Measurements from ENCODE around the gene SOX6. TPM values are rescaled to one million over a fixed set of nuclear protein-coding genes. Genes with fewer than 3 reads are reported as not detected.

SOX6 gene
- polyA plus RNA-seq, 1 donor (not counting 4 experiments of a cell fraction or from before 2014, with no cell fraction given) = 6.0 TPM

DNA sequence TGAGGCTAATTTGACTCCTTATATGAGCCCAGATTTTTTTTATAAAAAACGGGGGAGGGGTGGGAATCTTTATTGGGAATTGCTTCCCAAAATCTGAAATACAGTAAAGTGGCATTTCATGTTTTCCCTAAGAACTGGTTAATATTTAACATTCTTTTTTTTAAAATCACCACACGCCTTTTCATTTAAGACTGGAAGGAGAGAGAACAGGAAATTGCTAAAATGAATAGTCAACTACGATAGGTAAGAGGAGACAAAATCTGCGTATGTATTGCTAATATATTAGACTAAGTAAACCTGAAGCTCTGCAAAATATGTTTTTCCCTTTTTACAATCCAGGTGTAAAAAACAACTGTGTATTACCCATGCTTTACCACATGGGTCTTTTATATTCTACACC is 57.0 kb downstream of the SOX6 start:
- Histone ChIP-seq H3K27me3 (ENCODE audit: control insufficient read depth, extremely low read depth, insufficient read depth, low read length) (no peaks in the 10 kb centered on the region), H3K4me2 (ENCODE audit: control insufficient read depth, extremely low read depth, insufficient read depth, low read depth, low read length) (no peak overlapping the region), H2AFZ (ENCODE audit: control insufficient read depth, low read length) (no peak overlapping the region), H3K9me1 (ENCODE audit: control insufficient read depth, extremely low read depth, insufficient read depth, low read length) (no peaks in the 10 kb centered on the region), H4K20me1 (ENCODE audit: control insufficient read depth, extremely low read depth, insufficient read depth, low read length) (no peaks in the 10 kb centered on the region), H3K9ac (ENCODE audit: control insufficient read depth, extremely low read depth, insufficient read depth, low read length) (no peak overlapping the region), H3K4me3 (ENCODE audit: control insufficient read depth in 2 of 3, extremely low read depth in 1 of 3, insufficient read depth in 2 of 3, low read depth in 1 of 3, low read length in 3 of 3) (no peak overlapping the region), H3K27ac (ENCODE audit: control insufficient read depth, insufficient read depth, low read length) (no peak overlapping the region), H3K79me2 (ENCODE audit: control insufficient read depth, insufficient read depth, low read length) (no peaks in the 10 kb centered on the region), H3K4me1 (ENCODE audit: control insufficient read depth, extremely low read depth, insufficient read depth, low read length) (peaks cover 4% of the 10 kb centered on the region), H3K36me3 (ENCODE audit: control insufficient read depth in 2 of 2, extremely low read depth in 1 of 2, insufficient read depth in 2 of 2, low read length in 2 of 2) (no peaks in the 10 kb centered on the region), H3K9me3 (ENCODE audit: control insufficient read depth, low read depth, low read length) (no peaks in the 10 kb centered on the region)
- TF ChIP-seq EZH2 (IDR thresholded peaks at IDR 0.05; ENCODE audit: low read length) = no peak
- TF ChIP-seq, protein P1, sequence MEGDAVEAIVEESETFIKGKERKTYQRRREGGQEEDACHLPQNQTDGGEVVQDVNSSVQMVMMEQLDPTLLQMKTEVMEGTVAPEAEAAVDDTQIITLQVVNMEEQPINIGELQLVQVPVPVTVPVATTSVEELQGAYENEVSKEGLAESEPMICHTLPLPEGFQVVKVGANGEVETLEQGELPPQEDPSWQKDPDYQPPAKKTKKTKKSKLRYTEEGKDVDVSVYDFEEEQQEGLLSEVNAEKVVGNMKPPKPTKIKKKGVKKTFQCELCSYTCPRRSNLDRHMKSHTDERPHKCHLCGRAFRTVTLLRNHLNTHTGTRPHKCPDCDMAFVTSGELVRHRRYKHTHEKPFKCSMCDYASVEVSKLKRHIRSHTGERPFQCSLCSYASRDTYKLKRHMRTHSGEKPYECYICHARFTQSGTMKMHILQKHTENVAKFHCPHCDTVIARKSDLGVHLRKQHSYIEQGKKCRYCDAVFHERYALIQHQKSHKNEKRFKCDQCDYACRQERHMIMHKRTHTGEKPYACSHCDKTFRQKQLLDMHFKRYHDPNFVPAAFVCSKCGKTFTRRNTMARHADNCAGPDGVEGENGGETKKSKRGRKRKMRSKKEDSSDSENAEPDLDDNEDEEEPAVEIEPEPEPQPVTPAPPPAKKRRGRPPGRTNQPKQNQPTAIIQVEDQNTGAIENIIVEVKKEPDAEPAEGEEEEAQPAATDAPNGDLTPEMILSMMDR (optimal IDR thresholded peaks at IDR 0.05 in 1 of 3, IDR thresholded peaks at IDR 0.05 in 1 of 3, conservative IDR thresholded peaks at IDR 0.05 in 1 of 3; ENCODE audit: extremely low read depth in 1 of 3, insufficient read depth in 2 of 3, low read length in 3 of 3) = no peak
- no peak for FAIRE-seq
- no peak for DNase-seq (ENCODE audit: low read depth, low spot score)
- dilution Hi-C loops (cut with MboI; ENCODE audit: extremely low pct_ligation_motif_present, low sequenced_read_pairs) = no loop called here

- H3K27me3 ChIP-seq (ENCODE audit: control insufficient read depth, extremely low read depth, insufficient read depth, low read length) = no peaks in the 10 kb centered on the region
- dilution Hi-C loops (cut with MboI; ENCODE audit: extremely low pct_ligation_motif_present, low sequenced_read_pairs) = no loop called here
- H3K79me2 ChIP-seq (ENCODE audit: control insufficient read depth, insufficient read depth, low read length) = no peaks in the 10 kb centered on the region
- H4K20me1 ChIP-seq (ENCODE audit: control insufficient read depth, extremely low read depth, insufficient read depth, low read length) = no peaks in the 10 kb centered on the region
- H3K9me3 ChIP-seq (ENCODE audit: control insufficient read depth, low read depth, low read length) = no peaks in the 10 kb centered on the region
- H3K4me3 ChIP-seq (ENCODE audit: control insufficient read depth in 2 of 3, extremely low read depth in 1 of 3, insufficient read depth in 2 of 3, low read depth in 1 of 3, low read length in 3 of 3) = no peak overlapping the region
- H3K36me3 ChIP-seq (ENCODE audit: control insufficient read depth in 2 of 2, extremely low read depth in 1 of 2, insufficient read depth in 2 of 2, low read length in 2 of 2) = no peaks in the 10 kb centered on the region
- H3K27ac ChIP-seq (ENCODE audit: control insufficient read depth, insufficient read depth, low read length) = no peak overlapping the region
- FAIRE-seq (no peak), DNase-seq (ENCODE audit: low read depth, low spot score) (no peak)
- no peak overlapping the region for H3K9ac ChIP-seq (ENCODE audit: control insufficient read depth, extremely low read depth, insufficient read depth, low read length)
- H2AFZ ChIP-seq (ENCODE audit: control insufficient read depth, low read length) = no peak overlapping the region
- no peak for TF ChIP-seq EZH2 (IDR thresholded peaks at IDR 0.05; ENCODE audit: low read length)
- TF ChIP-seq, protein P1 (optimal IDR thresholded peaks at IDR 0.05 in 1 of 3, IDR thresholded peaks at IDR 0.05 in 1 of 3, conservative IDR thresholded peaks at IDR 0.05 in 1 of 3; ENCODE audit: extremely low read depth in 1 of 3, insufficient read depth in 2 of 3, low read length in 3 of 3) = no peak
- no peak overlapping the region for H3K4me2 ChIP-seq (ENCODE audit: control insufficient read depth, extremely low read depth, insufficient read depth, low read depth, low read length)
- H3K9me1 ChIP-seq (ENCODE audit: control insufficient read depth, extremely low read depth, insufficient read depth, low read length) = no peaks in the 10 kb centered on the region
- H3K4me1 ChIP-seq (ENCODE audit: control insufficient read depth, extremely low read depth, insufficient read depth, low read length) = peaks cover 4% of the 10 kb centered on the region
Measured at GRCh38 chr11:16297332-16297731, 59.0 kb downstream of the SOX6 start.

All from keratinocyte (primary cell).